SKM-1 treated with dmso at 0.1 percent for 144 hours (cell line): ENCODE results near the gene PCDHGA4.
"Not testable (repeated sequence)": the region's sequence is repeated elsewhere in the genome, so short reads cannot be mapped to it uniquely, and the experiment has no call there.

Experiments
- DNase-seq: peaks from one replicate; lab custom pipeline; 2025; ENCODE audit not compliant: unreplicated experiment; lab: John Stamatoyannopoulos, UW

Gene PCDHGA4

GRCh38 chr5:141354900-141355469 is at the start of gene PCDHGA4:
PCDHGA4 (plus strand) TSS chr5:141355021; CDS start chr5:141355108, 87 bp downstream.
- DNase-seq = no peak

DNA sequence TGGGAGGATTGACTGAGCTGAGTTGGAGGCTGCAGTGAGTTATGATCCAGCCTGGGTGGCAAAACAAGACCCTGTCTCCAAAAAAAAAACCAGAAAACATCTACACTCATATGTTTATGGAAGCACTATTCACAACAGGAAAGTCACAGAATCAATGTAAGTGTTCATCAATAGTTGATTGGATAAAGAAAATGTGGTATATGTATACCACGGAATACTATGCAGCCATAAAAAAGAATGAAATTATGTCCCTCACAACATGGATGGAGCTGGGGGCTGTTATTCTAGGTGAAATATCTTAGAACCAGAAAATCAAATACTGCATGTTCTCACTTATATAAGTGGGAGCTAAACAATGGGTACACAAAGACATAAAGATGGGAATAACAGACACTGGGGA is 48.2 kb upstream of the PCDHGA4 start:
- no peak for DNase-seq

DNA sequence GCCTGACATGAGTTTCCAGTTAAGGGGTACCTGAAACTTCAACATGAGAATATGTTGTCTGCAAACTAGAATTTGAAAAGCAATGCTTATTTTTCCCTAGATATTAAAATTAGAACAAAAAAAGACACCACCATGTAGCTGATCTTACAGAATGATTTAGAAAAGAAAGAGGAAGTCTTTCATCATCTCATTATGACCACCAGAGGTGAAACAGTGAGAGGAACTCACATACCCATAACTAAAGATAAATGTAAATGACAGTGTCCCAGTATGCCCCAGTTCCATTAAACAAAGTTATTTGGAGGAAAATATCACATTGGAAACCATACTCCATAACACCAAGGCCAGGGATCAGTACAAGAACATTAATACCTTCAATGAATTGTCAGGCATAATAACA is 41.1 kb upstream of the PCDHGA4 start:
- no peak for DNase-seq

DNA sequence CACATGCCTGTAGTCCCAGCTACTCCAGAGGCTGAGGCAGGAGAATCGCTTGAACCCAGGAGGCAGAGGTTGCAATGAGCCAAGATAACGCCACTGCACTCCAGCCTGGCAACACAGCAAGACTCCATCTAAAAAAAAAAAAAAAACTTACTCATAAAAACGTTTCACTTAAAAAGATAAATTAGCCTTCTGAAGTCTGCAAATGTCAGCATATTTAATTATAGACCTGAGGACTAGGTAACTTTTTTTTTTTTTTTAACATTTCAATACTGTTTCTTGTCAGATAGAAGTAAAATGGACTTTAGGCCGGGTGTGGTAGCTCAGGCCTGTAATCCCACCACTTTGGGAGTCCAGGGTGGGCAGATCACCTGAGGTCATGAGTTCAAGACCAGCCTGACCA is 37.9 kb upstream of the PCDHGA4 start:
- not testable (repeated sequence) for DNase-seq

- no peak for DNase-seq
These were observed 35.6 kb upstream of the PCDHGA4 start for GRCh38 chr5:141319202-141319601.

GRCh38 chr5:141319699-141320098 is 35.1 kb upstream of the PCDHGA4 start:
- no peak for DNase-seq

DNA sequence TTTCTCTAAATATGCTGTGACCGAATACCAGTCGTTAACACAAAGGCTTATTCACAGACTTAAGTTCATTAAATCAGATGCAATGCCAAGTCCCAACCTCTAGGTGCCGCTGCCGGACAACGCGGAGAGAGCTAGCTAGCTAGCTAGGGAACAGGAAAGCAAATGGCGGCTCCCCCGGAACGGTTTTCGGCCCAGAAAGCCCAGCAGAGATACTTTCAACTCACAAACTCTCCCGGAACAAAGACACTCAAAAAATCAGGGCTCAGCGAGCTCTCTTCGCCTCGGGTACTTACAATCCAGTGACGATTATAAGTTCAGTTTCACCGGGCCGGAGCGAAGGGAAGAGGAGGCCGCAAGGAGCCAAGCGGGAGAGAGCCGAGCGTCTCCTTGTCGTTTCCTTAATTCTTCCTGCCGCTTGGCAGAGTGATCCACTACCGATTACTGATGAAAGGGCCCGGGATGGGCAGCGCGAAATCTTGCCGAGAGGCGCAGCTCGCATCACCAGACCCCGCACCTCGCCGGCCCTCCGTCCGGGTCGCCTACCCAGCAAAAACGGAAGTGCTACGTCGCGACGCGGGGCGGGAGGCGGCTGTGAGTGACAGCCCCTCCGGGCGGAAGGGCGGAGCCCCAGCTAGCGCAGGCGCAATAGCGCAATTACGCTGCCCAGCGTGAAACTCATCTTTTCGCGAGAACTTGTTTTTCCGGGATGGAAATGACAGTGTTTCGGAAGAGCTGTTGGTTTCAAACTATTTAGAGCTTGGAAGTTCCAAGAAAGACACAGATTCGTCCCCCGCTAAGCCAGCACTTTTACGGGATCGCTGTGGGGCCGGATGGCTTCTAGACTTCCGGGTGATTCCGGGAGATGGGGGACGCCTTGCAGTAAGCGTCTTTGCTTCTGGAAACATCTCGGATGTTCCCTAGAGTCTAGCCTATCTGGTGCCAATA is 34.3 kb upstream of the PCDHGA4 start, which contains the start of gene TAF7:
Gene TAF7, minus strand, starts transcription at position 560 of the 945 bp plus-strand sequence. CDS start 740 bp downstream, outside the sequence.
- DNase-seq = peak; percentile 83

- no peak for DNase-seq
These were observed 32.6 kb upstream of the PCDHGA4 start for GRCh38 chr5:141322261-141322660.

- DNase-seq = no peak
These were observed 28.6 kb upstream of the PCDHGA4 start for GRCh38 chr5:141326088-141326854.

DNA sequence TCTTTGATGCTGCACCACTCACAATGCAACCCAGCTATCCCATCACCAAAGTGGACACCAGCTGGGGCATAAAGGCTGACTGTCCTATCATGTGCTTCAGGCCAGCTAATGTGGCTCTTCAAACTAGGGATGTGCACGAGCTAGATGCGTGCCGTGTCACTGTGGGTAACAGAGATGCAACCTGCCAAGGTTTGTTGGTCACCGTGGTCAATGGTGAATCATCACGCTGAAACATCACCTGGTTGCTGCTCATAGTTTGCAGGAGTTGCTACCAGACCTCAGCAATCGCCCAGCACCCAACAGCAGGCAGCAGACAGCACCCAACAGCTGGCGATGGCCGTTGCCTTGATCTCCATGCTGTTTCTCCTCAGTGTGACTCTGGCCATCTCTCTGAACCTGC is 26.6 kb upstream of the PCDHGA4 start:
- no peak for DNase-seq

GRCh38 chr5:141330299-141331080 is 24.3 kb upstream of the PCDHGA4 start, which contains the start of gene PCDHGA1:
PCDHGA1 (plus strand) TSS chr5:141330514.
- no peak for DNase-seq

- DNase-seq = not testable (repeated sequence)
These were observed 22.2 kb upstream of the PCDHGA4 start for GRCh38 chr5:141332571-141332970.

DNA sequence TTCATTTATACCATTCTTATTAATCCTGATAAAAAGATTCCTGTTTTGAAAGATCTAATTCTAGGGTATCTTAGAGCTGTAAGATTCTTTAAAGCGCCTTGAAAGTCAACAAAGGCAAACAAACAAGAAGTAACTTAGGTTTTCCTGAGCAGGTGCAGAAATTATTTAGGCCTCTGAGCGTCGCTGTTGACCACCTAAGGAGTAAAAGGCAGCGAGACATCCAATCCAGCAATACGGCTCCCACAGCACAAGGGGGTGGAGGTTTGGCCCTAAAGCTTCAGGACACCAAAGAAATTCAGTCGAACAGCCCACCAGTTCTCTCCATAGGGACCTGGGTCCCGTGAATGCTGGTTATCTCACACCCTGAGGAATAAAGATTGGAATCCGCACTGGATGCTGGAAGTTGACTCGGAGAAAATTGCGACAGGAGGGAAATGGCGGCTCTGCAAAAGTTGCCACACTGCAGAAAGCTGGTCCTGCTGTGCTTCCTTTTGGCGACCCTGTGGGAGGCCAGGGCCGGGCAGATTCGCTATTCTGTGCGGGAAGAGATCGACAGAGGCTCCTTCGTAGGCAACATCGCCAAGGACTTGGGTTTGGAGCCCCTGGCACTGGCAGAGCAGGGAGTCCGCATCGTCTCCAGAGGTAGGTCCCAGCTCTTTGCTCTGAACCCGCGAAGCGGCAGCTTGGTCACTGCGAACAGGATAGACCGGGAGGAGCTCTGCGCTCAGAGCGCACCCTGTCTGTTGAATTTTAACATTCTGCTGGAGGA is 16.1 kb upstream of the PCDHGA4 start, which contains the start of gene PCDHGA2:
Gene PCDHGA2, plus strand, starts transcription at position 223 of the 769 bp plus-strand sequence.
- no peak for DNase-seq

- not testable (repeated sequence) for DNase-seq
These were observed 14.0 kb upstream of the PCDHGA4 start for GRCh38 chr5:141340781-141341354.

DNA sequence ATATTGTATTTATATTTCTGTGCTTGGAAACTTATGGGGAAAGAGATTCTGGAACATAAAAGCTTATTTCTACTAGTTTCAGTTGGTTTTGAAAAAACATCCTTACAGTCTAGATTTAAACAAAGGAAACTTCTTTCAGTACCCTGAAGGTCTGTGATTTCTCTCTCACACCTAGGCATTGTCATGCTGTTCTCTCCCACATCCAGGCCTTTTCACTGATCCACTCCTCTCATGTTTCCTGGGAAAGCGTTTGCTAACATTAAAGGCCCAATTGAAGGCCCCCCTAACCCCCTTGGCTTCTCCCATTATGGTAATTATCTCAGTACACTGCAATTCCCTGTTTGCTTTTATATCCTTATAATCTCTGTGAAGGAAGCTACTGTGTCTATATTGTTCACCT is 12.0 kb upstream of the PCDHGA4 start:
- no peak for DNase-seq

DNA sequence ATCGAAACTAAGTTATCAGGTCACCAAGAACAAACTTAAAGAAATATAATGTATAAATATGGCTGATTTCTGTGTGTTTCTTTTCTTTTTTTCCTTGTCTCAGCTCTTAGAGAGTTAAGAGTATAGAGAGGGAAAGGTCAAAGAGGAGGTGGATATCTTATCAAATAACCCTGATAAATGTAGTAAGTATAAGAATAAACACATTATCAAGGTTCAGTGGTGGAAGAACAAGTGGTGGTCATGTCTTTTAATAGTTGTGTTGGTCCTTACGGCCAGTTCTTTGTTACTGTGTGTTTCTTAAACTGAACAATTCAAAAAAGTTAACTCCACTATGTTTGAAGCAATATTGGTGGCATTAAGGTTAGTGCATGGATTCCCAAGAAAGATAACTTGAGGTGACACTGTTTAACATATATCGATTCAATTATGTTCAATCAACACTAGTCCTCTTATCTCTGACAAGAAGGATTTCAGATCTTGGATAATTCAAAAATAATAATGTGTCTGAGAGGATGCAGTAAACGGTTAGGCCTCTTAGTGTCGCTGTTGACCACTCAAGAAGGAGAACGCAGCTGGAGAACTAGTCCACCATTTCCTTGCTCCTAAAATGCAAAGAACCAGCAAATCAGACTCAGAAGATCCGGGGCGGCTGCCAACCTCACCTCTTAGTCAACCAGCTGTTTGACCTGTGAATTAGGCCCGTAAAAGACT is 11.4 kb upstream of the PCDHGA4 start, which contains the start of gene PCDHGA3:
Gene PCDHGA3, plus strand, starts transcription at position 588 of the 711 bp plus-strand sequence. CDS start 205 bp downstream, outside the sequence.
- DNase-seq = no peak

DNA sequence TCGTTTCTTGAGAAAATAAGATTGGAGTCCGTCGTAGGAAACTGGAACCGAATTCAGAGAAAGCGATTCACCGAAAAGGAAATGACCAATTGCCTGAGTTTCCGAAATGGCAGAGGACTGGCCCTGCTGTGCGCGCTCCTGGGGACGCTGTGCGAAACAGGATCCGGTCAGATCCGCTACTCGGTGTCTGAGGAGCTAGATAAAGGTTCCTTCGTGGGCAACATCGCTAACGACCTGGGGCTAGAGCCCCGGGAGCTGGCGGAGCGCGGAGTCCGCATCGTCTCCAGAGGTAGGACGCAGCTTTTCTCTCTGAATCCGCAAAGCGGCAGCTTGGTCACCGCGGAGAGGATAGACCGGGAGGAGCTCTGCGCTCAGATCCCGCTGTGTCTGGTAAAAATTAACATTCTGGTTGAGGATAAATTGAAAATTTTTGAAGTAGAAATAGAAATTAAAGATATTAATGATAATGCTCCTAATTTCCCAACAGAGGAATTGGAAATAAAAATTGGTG is 10.8 kb upstream of the PCDHGA4 start:
- DNase-seq = no peak

- no peak for DNase-seq
These were observed 9.5 kb upstream of the PCDHGA4 start for GRCh38 chr5:141345327-141345726.
